H1 (cell line): Measurements from ENCODE around the gene ASCC2.

Experiments
- POLR2A ChIP-seq, 2 experiments: IDR thresholded peaks; 1 replicate in 1 of 2; 2 replicates in 1 of 2; pipeline ENCODE4 v1.6.1; 2011; ENCODE audit warnings: low read depth in 2 of 2, low read length in 2 of 2, mild to moderate bottlenecking in 2 of 2; ENCODE audit errors: control extremely low read depth in 1 of 2
- TAF1 ChIP-seq: IDR thresholded peaks from 2 replicates; pipeline ENCODE4 v1.6.1; 2011; ENCODE audit warnings: mild to moderate bottlenecking, low read depth, low read length

GRCh38 chr22:29782061-29782845 lies 55.8 kb downstream of the ASCC2 start:
- no peak for TF ChIP-seq POLR2A (IDR thresholded peaks at IDR 0.05; ENCODE audit: control extremely low read depth in 1 of 2, low read depth in 2 of 2, low read length in 2 of 2)
- TF ChIP-seq TAF1: no peak
